Measurements from ENCODE around the gene SMARCA4. TPM values are rescaled to one million over a fixed set of nuclear protein-coding genes. Genes with fewer than 3 reads are reported as not detected.

SMARCA4 gene
- total RNA-seq, 1 experiment from 2014 or later: 36.2 TPM

DNA sequence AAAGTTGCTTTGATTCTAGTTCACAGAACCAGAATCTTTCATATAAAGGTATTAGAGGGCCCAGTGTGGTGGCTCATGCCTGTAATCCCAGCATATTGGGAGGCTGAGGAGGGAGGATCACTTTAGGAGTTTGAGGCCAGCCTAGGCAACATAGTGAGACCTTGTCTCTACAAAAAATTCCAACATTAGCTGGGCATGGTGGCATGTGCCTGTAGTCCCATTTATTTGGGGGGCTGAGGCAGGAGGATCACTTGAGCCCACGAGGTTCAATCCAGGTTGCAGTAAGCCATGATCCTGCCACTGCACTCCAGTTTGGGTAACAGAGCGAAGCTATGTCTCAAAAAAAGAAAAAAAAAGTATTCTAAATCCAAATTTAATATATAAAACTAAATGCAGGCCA, 137.5 kb downstream of the SMARCA4 start:
- no peaks in the 10 kb centered on the region for H3K9me3 ChIP-seq (ENCODE audit: control insufficient read depth, insufficient read depth, low read depth, low read length)
- H3K4me1 ChIP-seq (ENCODE audit: control insufficient read depth, insufficient read depth, low read length): peaks cover 25% of the 10 kb centered on the region
- H3K27me3 ChIP-seq (ENCODE audit: control insufficient read depth, insufficient read depth, low read length): no peaks in the 10 kb centered on the region
- no peak overlapping the region for H3K27ac ChIP-seq (ENCODE audit: low read length)
- POLR2A ChIA-PET: no interaction called here
- intact Hi-C loops (cut with micrococcal nuclease; ENCODE audit: unreplicated experiment) (no loop called here), in situ Hi-C loops (cut with HindIII; ENCODE audit: low pct_unique_long_range_greater_than_20kb, low sequenced_read_pairs) (no loop called here)
- H3K36me3 ChIP-seq (ENCODE audit: control insufficient read depth, insufficient read depth, low read length): peaks cover 6% of the 10 kb centered on the region; the same call in 1 of the 2 replicates
- TF ChIP-seq REST (IDR thresholded peaks at IDR 0.05; ENCODE audit: insufficient read depth in 1 of 2, low read depth in 2 of 2, low read length in 1 of 2) (no peak), TCF7L2 (IDR thresholded peaks at IDR 0.05; ENCODE audit: low read depth, low read length) (no peak), SIN3A (IDR thresholded peaks at IDR 0.05; ENCODE audit: borderline replicate concordance, insufficient read depth, low read depth, low read length) (no peak), POLR2AphosphoS5 (IDR thresholded peaks at IDR 0.05; ENCODE audit: low read depth, low read length) (no peak)
- TF ChIP-seq, protein P1, sequence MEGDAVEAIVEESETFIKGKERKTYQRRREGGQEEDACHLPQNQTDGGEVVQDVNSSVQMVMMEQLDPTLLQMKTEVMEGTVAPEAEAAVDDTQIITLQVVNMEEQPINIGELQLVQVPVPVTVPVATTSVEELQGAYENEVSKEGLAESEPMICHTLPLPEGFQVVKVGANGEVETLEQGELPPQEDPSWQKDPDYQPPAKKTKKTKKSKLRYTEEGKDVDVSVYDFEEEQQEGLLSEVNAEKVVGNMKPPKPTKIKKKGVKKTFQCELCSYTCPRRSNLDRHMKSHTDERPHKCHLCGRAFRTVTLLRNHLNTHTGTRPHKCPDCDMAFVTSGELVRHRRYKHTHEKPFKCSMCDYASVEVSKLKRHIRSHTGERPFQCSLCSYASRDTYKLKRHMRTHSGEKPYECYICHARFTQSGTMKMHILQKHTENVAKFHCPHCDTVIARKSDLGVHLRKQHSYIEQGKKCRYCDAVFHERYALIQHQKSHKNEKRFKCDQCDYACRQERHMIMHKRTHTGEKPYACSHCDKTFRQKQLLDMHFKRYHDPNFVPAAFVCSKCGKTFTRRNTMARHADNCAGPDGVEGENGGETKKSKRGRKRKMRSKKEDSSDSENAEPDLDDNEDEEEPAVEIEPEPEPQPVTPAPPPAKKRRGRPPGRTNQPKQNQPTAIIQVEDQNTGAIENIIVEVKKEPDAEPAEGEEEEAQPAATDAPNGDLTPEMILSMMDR (IDR thresholded peaks at IDR 0.05): no peak
- H3K4me3 ChIP-seq (ENCODE audit: low read depth in 2 of 2, low read length in 2 of 2): no peak overlapping the region
- CTCF ChIA-PET: no interaction called here
- DNase-seq (ENCODE audit: low read depth, low spot score): no peak
- ATAC-seq: no peak
- no TSS peak for BruUV-seq (replicated peaks)

DNA sequence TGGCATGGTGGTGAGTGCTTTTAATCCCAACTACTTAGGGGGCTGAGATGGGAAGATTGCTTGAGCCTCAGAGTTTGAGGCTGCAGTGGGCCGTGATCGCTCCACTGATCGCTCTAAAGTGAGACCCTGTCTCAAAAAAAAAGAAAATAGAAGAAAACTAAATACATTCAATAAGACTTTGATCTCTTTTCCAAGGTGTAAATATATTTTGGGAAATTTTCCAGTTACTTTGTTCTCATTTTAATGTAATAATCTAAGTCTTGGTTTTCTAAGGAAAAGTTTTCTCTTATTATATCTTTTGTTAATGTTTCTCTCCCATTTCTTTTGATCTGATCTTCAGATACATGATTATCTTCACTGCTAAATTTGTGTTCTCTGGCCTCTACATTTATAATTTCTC, 138.0 kb downstream of the SMARCA4 start:
- CTCF ChIA-PET: no interaction called here

More for the DNA sequence above, 138.0 kb downstream of the SMARCA4 start:
- Histone ChIP-seq H3K27ac (ENCODE audit: low read length) (no peak overlapping the region), H3K4me3 (ENCODE audit: low read depth in 2 of 2, low read length in 2 of 2) (no peak overlapping the region), H3K9me3 (ENCODE audit: control insufficient read depth, insufficient read depth, low read depth, low read length) (no peaks in the 10 kb centered on the region), H3K27me3 (ENCODE audit: control insufficient read depth, insufficient read depth, low read length) (no peaks in the 10 kb centered on the region), H3K4me1 (ENCODE audit: control insufficient read depth, insufficient read depth, low read length) (peaks cover 20% of the 10 kb centered on the region), H3K36me3 (ENCODE audit: control insufficient read depth, insufficient read depth, low read length) (peaks cover 6% of the 10 kb centered on the region; the same call in 1 of the 2 replicates)
- intact Hi-C loops (cut with micrococcal nuclease; ENCODE audit: unreplicated experiment) (no loop called here), in situ Hi-C loops (cut with HindIII; ENCODE audit: low pct_unique_long_range_greater_than_20kb, low sequenced_read_pairs) (no loop called here)
- POLR2A ChIA-PET: no interaction called here
- TSS peak; percentile 6 for BruUV-seq (replicated peaks)
- TF ChIP-seq, protein P1 (IDR thresholded peaks at IDR 0.05): no peak
- no peak for TF ChIP-seq SIN3A (IDR thresholded peaks at IDR 0.05; ENCODE audit: borderline replicate concordance, insufficient read depth, low read depth, low read length)
- TF ChIP-seq POLR2AphosphoS5 (IDR thresholded peaks at IDR 0.05; ENCODE audit: low read depth, low read length): no peak
- no peak for TF ChIP-seq TCF7L2 (IDR thresholded peaks at IDR 0.05; ENCODE audit: low read depth, low read length)
- no peak for TF ChIP-seq REST (IDR thresholded peaks at IDR 0.05; ENCODE audit: insufficient read depth in 1 of 2, low read depth in 2 of 2, low read length in 1 of 2)
- DNase-seq (ENCODE audit: low read depth, low spot score): no peak
- ATAC-seq: no peak

Data from Panc1 (cell line).